Measurements from ENCODE around the gene TTR.

Gene TTR

GRCh38 chr18:31581498-31582197 is 10.0 kb upstream of the TTR start:
- DNase-seq = no peak

- no peak for DNase-seq
Measured at GRCh38 chr18:31583185-31583854, 8.4 kb upstream of the TTR start.

GRCh38 chr18:31585991-31586390 is 5.7 kb upstream of the TTR start:
- no peak for DNase-seq

GRCh38 chr18:31586616-31587015 is 5.1 kb upstream of the TTR start:
- no peak for DNase-seq

- DNase-seq = no peak
Measured at GRCh38 chr18:31587529-31587928, 4.1 kb upstream of the TTR start.

GRCh38 chr18:31590570-31590969 is 1.1 kb upstream of the TTR start:
- DNase-seq = no peak

- no peak for DNase-seq
Measured at GRCh38 chr18:31591113-31591512, 564 bp upstream of the TTR start.

- DNase-seq = no peak
Measured at GRCh38 chr18:31592506-31593157, 955 bp downstream of the TTR start.

GRCh38 chr18:31595121-31595771 is 3.6 kb downstream of the TTR start:
- no peak for DNase-seq

- DNase-seq = no peak
Measured at GRCh38 chr18:31596081-31596872, 4.6 kb downstream of the TTR start.

- no peak for DNase-seq
Measured at GRCh38 chr18:31598021-31598805, 6.5 kb downstream of the TTR start.

- DNase-seq = no peak
Measured at GRCh38 chr18:31603315-31603714, 11.6 kb downstream of the TTR start.

GRCh38 chr18:31606265-31606664 is 14.6 kb downstream of the TTR start:
- DNase-seq = no peak

- DNase-seq = no peak
Measured at GRCh38 chr18:31607384-31607783, 15.7 kb downstream of the TTR start.

- no peak for DNase-seq
Measured at GRCh38 chr18:31609886-31610285, 18.2 kb downstream of the TTR start.

GRCh38 chr18:31610286-31611205 is 18.9 kb downstream of the TTR start:
- no peak for DNase-seq

- no peak for DNase-seq
Measured at GRCh38 chr18:31611511-31611910, 19.8 kb downstream of the TTR start.

GRCh38 chr18:31612124-31612523 is 20.4 kb downstream of the TTR start:
- DNase-seq = no peak

GRCh38 chr18:31614044-31614443 is 22.4 kb downstream of the TTR start:
- DNase-seq = no peak

GRCh38 chr18:31616586-31616985 is 24.9 kb downstream of the TTR start:
- no peak for DNase-seq
